GM23338 (cell line): ENCODE results near the gene CXCL8. TPM values are rescaled to one million over a fixed set of nuclear protein-coding genes. Genes with fewer than 3 reads are reported as not detected.

ENCODE experiments used
- ATAC-seq: fragments of 200-7000 bp; cut with Tn5 transposase; 3 replicates; pipeline ENCODE4 v1.9.1; 2020
- DNase-seq: peaks from one replicate; pipeline ENCODE4 v3.0.0-alpha.2; 2015; ENCODE audit warnings: low spot score
- H2AFZ ChIP-seq: fragments of 200-600 bp; sonication (generic); 2 replicates; pipeline ENCODE4 v1.8.0; 2016; ENCODE audit warnings: antibody characterized with exemption, mild to moderate bottlenecking, moderate library complexity
- H3F3A ChIP-seq: fragments of 200-600 bp; sonication (generic); replicated peaks from 2 replicates; pipeline ENCODE4 v1.8.0; 2017; ENCODE audit warnings: antibody characterized with exemption, mixed run types, low read depth
- H3K27ac ChIP-seq: fragments of 200-600 bp; sonication (generic); 2 replicates; pipeline ENCODE4 v1.6.1; 2016; ENCODE audit warnings: low read depth
- H3K27me3 ChIP-seq: fragments of 200-600 bp; sonication (generic); 2 replicates; pipeline ENCODE4 v1.8.0; 2016; ENCODE audit warnings: mild to moderate bottlenecking, mixed run types, moderate library complexity; ENCODE audit not compliant: insufficient read depth
- H3K36me3 ChIP-seq: fragments of 200-600 bp; sonication (generic); 2 replicates; pipeline ENCODE4 v1.8.0; 2016; ENCODE audit warnings: mild to moderate bottlenecking; ENCODE audit not compliant: insufficient read depth
- H3K4me1 ChIP-seq: fragments of 200-600 bp; sonication (generic); 2 replicates; pipeline ENCODE4 v1.8.0; 2016; ENCODE audit warnings: mild to moderate bottlenecking, moderate library complexity; ENCODE audit not compliant: insufficient read depth
- H3K4me2 ChIP-seq: fragments of 200-600 bp; sonication (generic); 2 replicates; pipeline ENCODE4 v1.7.1; 2017; ENCODE audit warnings: mixed run types
- H3K4me3 ChIP-seq: fragments of 200-600 bp; sonication (generic); 2 replicates; pipeline ENCODE4 v1.6.1; 2016; ENCODE audit warnings: mixed run types
- H3K79me2 ChIP-seq: fragments of 200-600 bp; sonication (generic); replicated peaks from 2 replicates; pipeline ENCODE4 v1.8.0; 2017; ENCODE audit warnings: mild to moderate bottlenecking; ENCODE audit not compliant: insufficient read depth
- H3K9me2 ChIP-seq: fragments of 200-600 bp; sonication (generic); 2 replicates; pipeline ENCODE4 v1.8.0; 2017; ENCODE audit not compliant: insufficient read depth
- H4K20me1 ChIP-seq: fragments of 200-600 bp; sonication (generic); replicated peaks from 2 replicates; pipeline ENCODE4 v1.8.0; 2017; ENCODE audit warnings: mild to moderate bottlenecking; ENCODE audit not compliant: insufficient read depth
- H3K27ac Mint-ChIP-seq: 2 replicates; pipeline ENCODE4 v1.8.0; 2020; ENCODE audit warnings: inconsistent platforms, mild to moderate bottlenecking, moderate library complexity, mixed read lengths
- H3K27me3 Mint-ChIP-seq: 3 replicates; pipeline ENCODE4 v1.8.0; 2022; ENCODE audit warnings: low read depth, mild to moderate bottlenecking, moderate library complexity, mixed read lengths, inconsistent platforms; ENCODE audit not compliant: insufficient read depth, poor library complexity
- H3K36me3 Mint-ChIP-seq: 3 replicates; pipeline ENCODE4 v1.8.0; 2021; ENCODE audit warnings: low read depth, mild to moderate bottlenecking, inconsistent platforms, moderate library complexity, mixed read lengths
- H3K4me1 Mint-ChIP-seq: 3 replicates; pipeline ENCODE4 v1.8.0; 2020; ENCODE audit warnings: mild to moderate bottlenecking, inconsistent platforms, mixed read lengths
- H3K4me3 Mint-ChIP-seq: 3 replicates; pipeline ENCODE4 v1.8.0; 2021; ENCODE audit warnings: moderate library complexity, mild to moderate bottlenecking, inconsistent platforms, mixed read lengths
- H3K9me3 Mint-ChIP-seq: 3 replicates; pipeline ENCODE4 v1.8.0; 2020; ENCODE audit warnings: moderate library complexity, mild to moderate bottlenecking, inconsistent platforms, mixed read lengths
- EZH2 ChIP-seq: fragments of 200-600 bp; sonication (generic); IDR thresholded peaks from one replicate; pipeline ENCODE4 v1.8.0; 2017; ENCODE audit warnings: antibody characterized with exemption, mild to moderate bottlenecking, low read depth; ENCODE audit not compliant: unreplicated experiment
- JUNB ChIP-seq: IDR thresholded peaks from one replicate; pipeline ENCODE4 v1.6.1; 2016; ENCODE audit warnings: antibody characterized with exemption; ENCODE audit not compliant: unreplicated experiment
- POLR2AphosphoS5 ChIP-seq: IDR thresholded peaks from 2 replicates; pipeline ENCODE4 v1.6.1; 2016; ENCODE audit warnings: antibody characterized with exemption, low read depth
- ZNF114 ChIP-seq: fragments of 250-450 bp; sonication (Bioruptor Pico); IDR thresholded peaks from 2 replicates; pipeline ENCODE4 v1.5.0; 2020; ENCODE audit warnings: mild to moderate bottlenecking, moderate library complexity
- ZNF331 ChIP-seq: fragments of 250-450 bp; sonication (Bioruptor Pico); IDR thresholded peaks from 2 replicates; pipeline ENCODE4 v1.5.0; 2020; ENCODE audit warnings: low read depth, mild to moderate bottlenecking, moderate library complexity
- polyA plus RNA-seq: library from polyadenylated mRNA; unstranded; fragments of >200 nt; fragmentation: Nextera tagmentation; extraction: Ambion mirVana; gene quantifications from 2 replicates; pipeline ENCODE4 v1.2.1, GENCODE V29; 2016
- total RNA-seq: library from RNA; depleted of rRNA; stranded (reverse); fragments of >200 nt; shearing (Covaris generic); gene quantifications from 2 replicates; pipeline ENCODE4 v1.2.3, GENCODE V29; 2014
- TF ChIP-seq, protein P1 (sequence below): IDR thresholded peaks from 2 replicates; pipeline ENCODE4 v1.6.1; 2016; ENCODE audit warnings: antibody characterized with exemption
- TF ChIP-seq, protein P2 (sequence below): IDR thresholded peaks from one replicate; pipeline ENCODE4 v1.6.1; 2018; ENCODE audit warnings: antibody characterized with exemption; ENCODE audit not compliant: unreplicated experiment
- TF ChIP-seq, protein P3 (sequence below): fragments of 250-450 bp; sonication (Bioruptor Pico); IDR thresholded peaks from 2 replicates; pipeline ENCODE4 v1.5.0; 2020; ENCODE audit warnings: mild to moderate bottlenecking, moderate library complexity

Gene CXCL8
- total and polyA plus RNA-seq, 2 experiments from 2014 or later = 0.11 TPM; not detected in 1

- TF ChIP-seq, protein P1, sequence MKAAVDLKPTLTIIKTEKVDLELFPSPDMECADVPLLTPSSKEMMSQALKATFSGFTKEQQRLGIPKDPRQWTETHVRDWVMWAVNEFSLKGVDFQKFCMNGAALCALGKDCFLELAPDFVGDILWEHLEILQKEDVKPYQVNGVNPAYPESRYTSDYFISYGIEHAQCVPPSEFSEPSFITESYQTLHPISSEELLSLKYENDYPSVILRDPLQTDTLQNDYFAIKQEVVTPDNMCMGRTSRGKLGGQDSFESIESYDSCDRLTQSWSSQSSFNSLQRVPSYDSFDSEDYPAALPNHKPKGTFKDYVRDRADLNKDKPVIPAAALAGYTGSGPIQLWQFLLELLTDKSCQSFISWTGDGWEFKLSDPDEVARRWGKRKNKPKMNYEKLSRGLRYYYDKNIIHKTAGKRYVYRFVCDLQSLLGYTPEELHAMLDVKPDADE = no peak
- no peak for TF ChIP-seq ZNF114 (CRISPR knock-in tag)
- TF ChIP-seq ZNF331 (CRISPR knock-in tag) = no peak
Measured at GRCh38 chr4:73763877-73764276, 23.5 kb downstream of the CXCL8 start (continued).

- H2AFZ ChIP-seq = no peak overlapping the region
- no peak overlapping the region for H3K4me2 ChIP-seq
- no peaks in the 10 kb centered on the region for H3K4me1 ChIP-seq
- no peaks in the 10 kb centered on the region for H3K36me3 ChIP-seq
- no peak for DNase-seq
- no peaks in the 10 kb centered on the region for H3F3A ChIP-seq
- peaks cover 6% of the 10 kb centered on the region; the same call in 1 of the 2 replicates for H3K9me2 ChIP-seq
- TF ChIP-seq, protein P2, sequence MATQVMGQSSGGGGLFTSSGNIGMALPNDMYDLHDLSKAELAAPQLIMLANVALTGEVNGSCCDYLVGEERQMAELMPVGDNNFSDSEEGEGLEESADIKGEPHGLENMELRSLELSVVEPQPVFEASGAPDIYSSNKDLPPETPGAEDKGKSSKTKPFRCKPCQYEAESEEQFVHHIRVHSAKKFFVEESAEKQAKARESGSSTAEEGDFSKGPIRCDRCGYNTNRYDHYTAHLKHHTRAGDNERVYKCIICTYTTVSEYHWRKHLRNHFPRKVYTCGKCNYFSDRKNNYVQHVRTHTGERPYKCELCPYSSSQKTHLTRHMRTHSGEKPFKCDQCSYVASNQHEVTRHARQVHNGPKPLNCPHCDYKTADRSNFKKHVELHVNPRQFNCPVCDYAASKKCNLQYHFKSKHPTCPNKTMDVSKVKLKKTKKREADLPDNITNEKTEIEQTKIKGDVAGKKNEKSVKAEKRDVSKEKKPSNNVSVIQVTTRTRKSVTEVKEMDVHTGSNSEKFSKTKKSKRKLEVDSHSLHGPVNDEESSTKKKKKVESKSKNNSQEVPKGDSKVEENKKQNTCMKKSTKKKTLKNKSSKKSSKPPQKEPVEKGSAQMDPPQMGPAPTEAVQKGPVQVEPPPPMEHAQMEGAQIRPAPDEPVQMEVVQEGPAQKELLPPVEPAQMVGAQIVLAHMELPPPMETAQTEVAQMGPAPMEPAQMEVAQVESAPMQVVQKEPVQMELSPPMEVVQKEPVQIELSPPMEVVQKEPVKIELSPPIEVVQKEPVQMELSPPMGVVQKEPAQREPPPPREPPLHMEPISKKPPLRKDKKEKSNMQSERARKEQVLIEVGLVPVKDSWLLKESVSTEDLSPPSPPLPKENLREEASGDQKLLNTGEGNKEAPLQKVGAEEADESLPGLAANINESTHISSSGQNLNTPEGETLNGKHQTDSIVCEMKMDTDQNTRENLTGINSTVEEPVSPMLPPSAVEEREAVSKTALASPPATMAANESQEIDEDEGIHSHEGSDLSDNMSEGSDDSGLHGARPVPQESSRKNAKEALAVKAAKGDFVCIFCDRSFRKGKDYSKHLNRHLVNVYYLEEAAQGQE = no peak
- TF ChIP-seq ZNF331 (CRISPR knock-in tag) = no peak
- TF ChIP-seq, protein P3, sequence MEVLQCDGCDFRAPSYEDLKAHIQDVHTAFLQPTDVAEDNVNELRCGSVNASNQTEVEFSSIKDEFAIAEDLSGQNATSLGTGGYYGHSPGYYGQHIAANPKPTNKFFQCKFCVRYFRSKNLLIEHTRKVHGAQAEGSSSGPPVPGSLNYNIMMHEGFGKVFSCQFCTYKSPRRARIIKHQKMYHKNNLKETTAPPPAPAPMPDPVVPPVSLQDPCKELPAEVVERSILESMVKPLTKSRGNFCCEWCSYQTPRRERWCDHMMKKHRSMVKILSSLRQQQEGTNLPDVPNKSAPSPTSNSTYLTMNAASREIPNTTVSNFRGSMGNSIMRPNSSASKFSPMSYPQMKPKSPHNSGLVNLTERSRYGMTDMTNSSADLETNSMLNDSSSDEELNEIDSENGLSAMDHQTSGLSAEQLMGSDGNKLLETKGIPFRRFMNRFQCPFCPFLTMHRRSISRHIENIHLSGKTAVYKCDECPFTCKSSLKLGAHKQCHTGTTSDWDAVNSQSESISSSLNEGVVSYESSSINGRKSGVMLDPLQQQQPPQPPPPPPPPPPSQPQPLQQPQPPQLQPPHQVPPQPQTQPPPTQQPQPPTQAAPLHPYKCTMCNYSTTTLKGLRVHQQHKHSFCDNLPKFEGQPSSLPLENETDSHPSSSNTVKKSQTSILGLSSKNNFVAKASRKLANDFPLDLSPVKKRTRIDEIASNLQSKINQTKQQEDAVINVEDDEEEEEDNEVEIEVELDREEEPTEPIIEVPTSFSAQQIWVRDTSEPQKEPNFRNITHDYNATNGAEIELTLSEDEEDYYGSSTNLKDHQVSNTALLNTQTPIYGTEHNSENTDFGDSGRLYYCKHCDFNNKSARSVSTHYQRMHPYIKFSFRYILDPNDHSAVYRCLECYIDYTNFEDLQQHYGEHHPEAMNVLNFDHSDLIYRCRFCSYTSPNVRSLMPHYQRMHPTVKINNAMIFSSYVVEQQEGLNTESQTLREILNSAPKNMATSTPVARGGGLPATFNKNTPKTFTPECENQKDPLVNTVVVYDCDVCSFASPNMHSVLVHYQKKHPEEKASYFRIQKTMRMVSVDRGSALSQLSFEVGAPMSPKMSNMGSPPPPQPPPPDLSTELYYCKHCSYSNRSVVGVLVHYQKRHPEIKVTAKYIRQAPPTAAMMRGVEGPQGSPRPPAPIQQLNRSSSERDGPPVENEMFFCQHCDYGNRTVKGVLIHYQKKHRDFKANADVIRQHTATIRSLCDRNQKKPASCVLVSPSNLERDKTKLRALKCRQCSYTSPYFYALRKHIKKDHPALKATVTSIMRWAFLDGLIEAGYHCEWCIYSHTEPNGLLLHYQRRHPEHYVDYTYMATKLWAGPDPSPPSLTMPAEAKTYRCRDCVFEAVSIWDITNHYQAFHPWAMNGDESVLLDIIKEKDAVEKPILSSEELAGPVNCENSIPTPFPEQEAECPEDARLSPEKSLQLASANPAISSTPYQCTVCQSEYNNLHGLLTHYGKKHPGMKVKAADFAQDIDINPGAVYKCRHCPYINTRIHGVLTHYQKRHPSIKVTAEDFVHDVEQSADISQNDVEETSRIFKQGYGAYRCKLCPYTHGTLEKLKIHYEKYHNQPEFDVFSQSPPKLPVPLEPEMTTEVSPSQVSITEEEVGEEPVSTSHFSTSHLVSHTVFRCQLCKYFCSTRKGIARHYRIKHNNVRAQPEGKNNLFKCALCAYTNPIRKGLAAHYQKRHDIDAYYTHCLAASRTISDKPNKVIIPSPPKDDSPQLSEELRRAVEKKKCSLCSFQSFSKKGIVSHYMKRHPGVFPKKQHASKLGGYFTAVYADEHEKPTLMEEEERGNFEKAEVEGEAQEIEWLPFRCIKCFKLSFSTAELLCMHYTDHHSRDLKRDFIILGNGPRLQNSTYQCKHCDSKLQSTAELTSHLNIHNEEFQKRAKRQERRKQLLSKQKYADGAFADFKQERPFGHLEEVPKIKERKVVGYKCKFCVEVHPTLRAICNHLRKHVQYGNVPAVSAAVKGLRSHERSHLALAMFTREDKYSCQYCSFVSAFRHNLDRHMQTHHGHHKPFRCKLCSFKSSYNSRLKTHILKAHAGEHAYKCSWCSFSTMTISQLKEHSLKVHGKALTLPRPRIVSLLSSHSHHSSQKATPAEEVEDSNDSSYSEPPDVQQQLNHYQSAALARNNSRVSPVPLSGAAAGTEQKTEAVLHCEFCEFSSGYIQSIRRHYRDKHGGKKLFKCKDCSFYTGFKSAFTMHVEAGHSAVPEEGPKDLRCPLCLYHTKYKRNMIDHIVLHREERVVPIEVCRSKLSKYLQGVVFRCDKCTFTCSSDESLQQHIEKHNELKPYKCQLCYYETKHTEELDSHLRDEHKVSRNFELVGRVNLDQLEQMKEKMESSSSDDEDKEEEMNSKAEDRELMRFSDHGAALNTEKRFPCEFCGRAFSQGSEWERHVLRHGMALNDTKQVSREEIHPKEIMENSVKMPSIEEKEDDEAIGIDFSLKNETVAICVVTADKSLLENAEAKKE = no peak
- no peak for TF ChIP-seq POLR2AphosphoS5
- TF ChIP-seq EZH2 = no peak
- no peak for TF ChIP-seq JUNB
- no peaks in the 10 kb centered on the region for H4K20me1 ChIP-seq
- Mint-ChIP-seq H3K4me1 (no peaks in the 10 kb centered on the region), H3K27me3 (no peaks in the 10 kb centered on the region), H3K9me3 (no peaks in the 10 kb centered on the region), H3K36me3 (no peaks in the 10 kb centered on the region), H3K27ac (no peak overlapping the region), H3K4me3 (no peak overlapping the region)
- ATAC-seq = no peak
- H3K27ac ChIP-seq = no peak overlapping the region
- H3K79me2 ChIP-seq = no peaks in the 10 kb centered on the region
- no peaks in the 10 kb centered on the region for H3K27me3 ChIP-seq
- no peak overlapping the region for H3K4me3 ChIP-seq
Measured at GRCh38 chr4:73764513-73764912, 24.1 kb downstream of the CXCL8 start.
